ENCODE results near the gene MED26. TPM values are rescaled to one million over a fixed set of nuclear protein-coding genes. Genes with fewer than 3 reads are reported as not detected.

MED26 gene
- total RNA-seq, 1 experiment from 2014 or later, result 11.4 TPM

GRCh38 chr19:16631465-16631864, 3.5 kb upstream of the MED26 start:
- Histone ChIP-seq H3K9me3 (ENCODE audit: control insufficient read depth, low read depth, low read length) (no peaks in the 10 kb centered on the region), H4K5ac (ENCODE audit: insufficient read length, low read depth, low read length) (no peak overlapping the region), H2BK5ac (ENCODE audit: insufficient read length, low read length) (no peak overlapping the region), H3K18ac (ENCODE audit: insufficient read length, low read depth, low read length) (no peak overlapping the region), H3K4me2 (ENCODE audit: insufficient read depth, insufficient read length, low read length) (no peak overlapping the region), H3K4ac (ENCODE audit: low read depth, low read length) (no peak overlapping the region), H3K23me2 (ENCODE audit: insufficient read length, low read depth, low read length, poor library complexity, severe bottlenecking) (peaks cover 9% of the 10 kb centered on the region), H4K91ac (ENCODE audit: insufficient read length, low read depth, low read length) (no peak overlapping the region), H3K14ac (ENCODE audit: insufficient read depth, low read length) (no peak overlapping the region), H2AK5ac (ENCODE audit: insufficient read length, low read length) (no peak overlapping the region), H3K23ac (ENCODE audit: insufficient read length, low read depth, low read length) (no peak overlapping the region), H2AFZ (ENCODE audit: low read length) (no peak overlapping the region), H2BK12ac (ENCODE audit: insufficient read length, low read depth, low read length) (no peak overlapping the region), H3K79me2 (ENCODE audit: insufficient read depth, low read length) (peaks cover 9% of the 10 kb centered on the region; the same call in 1 of the 2 replicates), H2BK15ac (ENCODE audit: low read depth, low read length) (no peak overlapping the region), H4K8ac (replicated peaks; ENCODE audit: insufficient read length, low read depth, low read length) (no peak overlapping the region), H2BK20ac (ENCODE audit: low read depth, low read length, poor library complexity, severe bottlenecking) (no peak overlapping the region), H4K20me1 (ENCODE audit: control insufficient read depth, insufficient read depth, insufficient read length) (no peaks in the 10 kb centered on the region), H3T11ph (ENCODE audit: low read length) (no peak overlapping the region), H3K4me1 (ENCODE audit: insufficient read depth, low read length) (no peaks in the 10 kb centered on the region), H3K27me3 (ENCODE audit: insufficient read depth, low read length) (no peaks in the 10 kb centered on the region), H3K27ac (ENCODE audit: insufficient read length, low read depth, low read length) (no peak overlapping the region), H3K9ac (ENCODE audit: extremely low read depth, insufficient read length, low read length) (peak overlapping the region; percentile 11), H2BK120ac (ENCODE audit: low read depth, low read length, poor library complexity, severe bottlenecking) (no peak overlapping the region), H3K79me1 (ENCODE audit: insufficient read depth, low read depth, low read length, poor library complexity, severe bottlenecking) (peaks cover 7% of the 10 kb centered on the region), H3K56ac (ENCODE audit: insufficient read length, low read depth, low read length) (no peak overlapping the region)
- WGBS (ENCODE audit: extremely low coverage, insufficient read length, low lambda C conversion rate), result no CpG with 5 or more reads among the region's 6 CpGs
- Mint-ChIP-seq H3K9me3 (no peaks in the 10 kb centered on the region), H3K27ac (peak overlapping the region in 1 of 3 experiments; percentile 45; a peak in 1 of 7 replicates), H3K4me3 (no peak overlapping the region; a peak in 1 of 5 replicates), H3K27me3 (ENCODE audit: low read depth) (no peaks in the 10 kb centered on the region), H3K4me1 (peaks cover 8 to 15% of the 10 kb centered on the region in 2 experiments), H3K36me3 (ENCODE audit: insufficient read depth in 1 of 3, low read depth in 3 of 3) (peaks cover 4 to 25% (median 15%) of the 10 kb centered on the region in 3 experiments; a peak in 5 of 7 replicates)
- no peak for DNase-seq
- no peak for TF ChIP-seq CTCF (conservative IDR thresholded peaks at IDR 0.05)
